Measurements from ENCODE around the gene PPAT.

- TF ChIP-seq POLR2AphosphoS5 (IDR thresholded peaks at IDR 0.05), result no peak
- TF ChIP-seq, protein P1, sequence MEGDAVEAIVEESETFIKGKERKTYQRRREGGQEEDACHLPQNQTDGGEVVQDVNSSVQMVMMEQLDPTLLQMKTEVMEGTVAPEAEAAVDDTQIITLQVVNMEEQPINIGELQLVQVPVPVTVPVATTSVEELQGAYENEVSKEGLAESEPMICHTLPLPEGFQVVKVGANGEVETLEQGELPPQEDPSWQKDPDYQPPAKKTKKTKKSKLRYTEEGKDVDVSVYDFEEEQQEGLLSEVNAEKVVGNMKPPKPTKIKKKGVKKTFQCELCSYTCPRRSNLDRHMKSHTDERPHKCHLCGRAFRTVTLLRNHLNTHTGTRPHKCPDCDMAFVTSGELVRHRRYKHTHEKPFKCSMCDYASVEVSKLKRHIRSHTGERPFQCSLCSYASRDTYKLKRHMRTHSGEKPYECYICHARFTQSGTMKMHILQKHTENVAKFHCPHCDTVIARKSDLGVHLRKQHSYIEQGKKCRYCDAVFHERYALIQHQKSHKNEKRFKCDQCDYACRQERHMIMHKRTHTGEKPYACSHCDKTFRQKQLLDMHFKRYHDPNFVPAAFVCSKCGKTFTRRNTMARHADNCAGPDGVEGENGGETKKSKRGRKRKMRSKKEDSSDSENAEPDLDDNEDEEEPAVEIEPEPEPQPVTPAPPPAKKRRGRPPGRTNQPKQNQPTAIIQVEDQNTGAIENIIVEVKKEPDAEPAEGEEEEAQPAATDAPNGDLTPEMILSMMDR (IDR thresholded peaks at IDR 0.05), result no peak
Measured at GRCh38 chr4:56469489-56470210, 34.2 kb upstream of the PPAT start.

Data from prostate gland (tissue), 2 donors.